8988T (cell line): ENCODE measurements around the gene OGDH.

Experiments
- DNase-seq: peaks from one replicate; pipeline ENCODE4 v3.0.0; 2011

The OGDH gene

GRCh38 chr7:44638611-44639557 is 32.5 kb downstream of the OGDH start:
- peak; percentile 50 for DNase-seq

GRCh38 chr7:44639671-44640321 is 33.4 kb downstream of the OGDH start:
- DNase-seq = no peak

- DNase-seq = no peak
Observed at GRCh38 chr7:44643206-44643605, 36.8 kb downstream of the OGDH start.

GRCh38 chr7:44645254-44645653 is 38.8 kb downstream of the OGDH start:
- DNase-seq = no peak

- no peak for DNase-seq
Observed at GRCh38 chr7:44645696-44646095, 39.3 kb downstream of the OGDH start.

GRCh38 chr7:44646176-44646920 is 39.9 kb downstream of the OGDH start:
- DNase-seq = no peak

- DNase-seq = no peak
Observed at GRCh38 chr7:44646921-44647636, 40.7 kb downstream of the OGDH start.

- no peak for DNase-seq
Observed at GRCh38 chr7:44647981-44648714, 41.7 kb downstream of the OGDH start.

GRCh38 chr7:44650242-44650641 is 43.8 kb downstream of the OGDH start:
- no peak for DNase-seq

- no peak for DNase-seq
Observed at GRCh38 chr7:44650772-44651171, 44.3 kb downstream of the OGDH start.

GRCh38 chr7:44652535-44652934 is 46.1 kb downstream of the OGDH start:
- DNase-seq = no peak

GRCh38 chr7:44654255-44654796 is 47.9 kb downstream of the OGDH start:
- no peak for DNase-seq

GRCh38 chr7:44655341-44655740 is 48.9 kb downstream of the OGDH start:
- no peak for DNase-seq

- no peak for DNase-seq
Observed at GRCh38 chr7:44658979-44659378, 52.6 kb downstream of the OGDH start.

GRCh38 chr7:44661233-44661632 is 54.8 kb downstream of the OGDH start:
- DNase-seq = no peak

- DNase-seq = no peak
Observed at GRCh38 chr7:44664780-44665461, 58.5 kb downstream of the OGDH start.

GRCh38 chr7:44665531-44666213 is 59.2 kb downstream of the OGDH start:
- no peak for DNase-seq

- DNase-seq = no peak
Observed at GRCh38 chr7:44666566-44666965, 60.1 kb downstream of the OGDH start.

- DNase-seq = no peak
Observed at GRCh38 chr7:44667190-44667589, 60.8 kb downstream of the OGDH start.

- DNase-seq = no peak
Observed at GRCh38 chr7:44671069-44671468, 64.6 kb downstream of the OGDH start.

- DNase-seq = no peak
Observed at GRCh38 chr7:44673324-44673723, 66.9 kb downstream of the OGDH start.
